ENCODE data around the gene TAS1R2. TPM values are rescaled to one million over a fixed set of nuclear protein-coding genes. Genes with fewer than 3 reads are reported as not detected.

The TAS1R2 gene
- polyA plus RNA-seq, 3 donors = not detected

DNA sequence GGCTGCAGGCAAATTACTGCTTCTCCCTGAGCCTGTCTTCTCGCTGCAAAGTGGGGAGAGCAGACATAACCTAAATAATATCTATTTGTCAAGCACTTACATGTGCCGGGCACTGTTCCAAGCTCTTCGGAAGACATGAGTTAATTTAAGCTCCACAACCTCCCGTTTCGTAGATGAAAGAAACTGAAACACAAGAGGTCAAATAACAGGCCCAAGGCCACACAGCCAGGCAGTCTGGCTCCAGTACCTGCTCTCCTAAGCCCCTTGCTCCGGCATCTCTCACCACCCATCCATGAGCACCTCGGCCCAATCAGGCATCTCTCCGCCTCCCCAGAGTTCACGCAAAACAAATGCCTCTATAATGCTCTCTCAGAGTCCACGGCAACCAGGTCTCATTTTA, 65.4 kb downstream of the TAS1R2 start:
- no peak overlapping the region for H3K27ac ChIP-seq (ENCODE audit: low read depth, low read length)
- WGBS, 3 donors = 33 to 45% (median 43%) methylated on average over 10 of the region's 10 CpGs

DNA sequence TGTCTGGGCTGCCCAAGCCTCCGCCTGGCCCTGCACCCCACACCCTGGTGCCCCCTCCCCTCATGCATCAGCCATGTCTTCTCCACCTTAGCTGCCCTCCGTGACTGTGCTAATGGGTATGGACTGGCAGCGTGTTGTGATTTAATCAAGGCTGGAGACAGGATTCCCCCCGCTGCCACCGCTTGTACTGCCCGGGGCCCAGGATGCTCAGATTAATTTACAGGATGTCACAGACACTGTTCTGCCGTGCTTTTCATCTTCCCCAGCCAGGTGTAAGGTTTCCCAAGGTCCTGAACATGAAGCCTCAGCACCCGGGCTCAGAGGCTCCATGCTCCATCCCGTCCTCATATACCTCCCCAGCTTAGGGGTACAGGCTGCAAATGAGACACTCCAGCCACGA, 66.3 kb downstream of the TAS1R2 start:
- no peak overlapping the region for H3K27ac ChIP-seq (ENCODE audit: low read depth, low read length)
- WGBS, 3 donors = 63 to 76% (median 72%) methylated on average over 10 of the region's 10 CpGs

DNA sequence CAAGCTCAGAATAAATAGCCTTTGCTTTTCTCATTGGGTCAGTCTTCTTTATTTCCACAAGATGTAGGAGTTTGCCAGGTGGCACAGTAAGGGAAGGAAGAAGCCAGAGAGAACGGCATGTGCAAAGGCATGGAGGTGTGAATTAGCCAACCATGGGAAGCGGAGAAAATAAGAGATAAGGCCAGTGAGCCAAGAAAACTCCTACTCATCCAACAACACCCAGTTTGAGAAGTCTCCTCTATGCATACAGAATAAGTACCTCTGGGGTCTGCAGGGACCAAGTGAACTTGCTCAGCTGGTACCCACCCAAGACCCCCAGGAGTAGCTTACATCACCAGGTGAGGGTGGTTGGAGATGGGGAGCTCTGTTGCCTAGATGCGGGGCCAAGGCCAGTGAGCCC, 66.7 kb downstream of the TAS1R2 start:
- H3K27ac ChIP-seq (ENCODE audit: low read depth, low read length) = no peak overlapping the region

More for the DNA sequence above, 66.7 kb downstream of the TAS1R2 start:
- 66 to 90% (median 73%) methylated on average over 3 of the region's 3 CpGs for WGBS, 3 donors

Other genes with a start within 250 kb of the TAS1R2 start
- not detected for gene PAX7, start 228.8 kb downstream of the TAS1R2 start, polyA plus RNA-seq
- gene ALDH4A1, start 42.9 kb upstream of the TAS1R2 start, polyA plus RNA-seq = 10 to 100 TPM in 2 of 3 donors, 1 to 10 TPM in 1; 5.1 to 45.6 (median 39.9) TPM
- 10 to 100 TPM in 1 of 3 donors, 1 to 10 TPM in 2; 3.3 to 10.3 (median 6.2) TPM for gene IFFO2, start 97.0 kb upstream of the TAS1R2 start, polyA plus RNA-seq